Sigmoid colon (tissue), 7 donors: ENCODE measurements around the gene NFIC. TPM values are rescaled to one million over a fixed set of nuclear protein-coding genes. Genes with fewer than 3 reads are reported as not detected.
A peak's percentile ranks its signal among the peaks of the same experiment; 100 is the strongest.

Experiments used
- DNase-seq: peaks from one replicate; pipeline ENCODE4 v3.0.0-alpha.2; 2019
- H3K27ac ChIP-seq, 4 donors: fragments of 200-600 bp; sonication (generic); one replicate each; pipeline ENCODE4 v1.5.1; 2016 to 2019; ENCODE audit warnings: mild to moderate bottlenecking in 1 of 4
- H3K27me3 ChIP-seq, 3 donors: fragments of 200-600 bp; sonication (generic); one replicate each; pipeline ENCODE4 v1.5.1; 2019; ENCODE audit warnings: mild to moderate bottlenecking in 1 of 3
- H3K36me3 ChIP-seq, 4 donors: fragments of 200-600 bp; sonication (generic); one replicate each; pipeline ENCODE4 v1.5.1; 2016 to 2019
- H3K4me1 ChIP-seq, 4 donors: fragments of 200-600 bp; sonication (generic); one replicate each; pipeline ENCODE4 v1.5.1; 2017 to 2019
- H3K4me3 ChIP-seq, 4 donors: fragments of 200-600 bp; sonication (generic); one replicate each; pipeline ENCODE4 v1.5.1; 2017 to 2019; ENCODE audit warnings: mild to moderate bottlenecking in 2 of 4, moderate library complexity in 1 of 4
- H3K9me3 ChIP-seq, 4 donors: fragments of 200-600 bp in 3 of 4; sonication (generic) in 3 of 4; one replicate each; pipeline versions ENCODE4 v1.5.1 to v1.6.1; 2013 to 2019
- CTCF ChIP-seq, 4 experiments: fragments of 450-650 bp in 3 of 4; fragments of 200-600 bp in 1 of 4; IDR thresholded peaks; one replicate each; pipeline ENCODE4 v1.5.1; 2016 to 2019; ENCODE audit warnings: antibody characterized with exemption in 4 of 4, mild to moderate bottlenecking in 3 of 4, moderate library complexity in 2 of 4
- EP300 ChIP-seq, 4 donors: sonication (generic); formaldehyde crosslinking; IDR thresholded peaks; one replicate each; pipeline ENCODE4 v1.6.1; 2017; ENCODE audit warnings: antibody characterized with exemption in 4 of 4
- POLR2A ChIP-seq, 2 donors: fragments of 450-650 bp; IDR thresholded peaks; one replicate each; pipeline ENCODE4 v1.6.1; 2016; ENCODE audit warnings: antibody characterized with exemption in 2 of 2, mild to moderate bottlenecking in 2 of 2, moderate library complexity in 2 of 2
- POLR2AphosphoS5 ChIP-seq, 4 donors: sonication (generic); formaldehyde crosslinking; IDR thresholded peaks; one replicate each; pipeline ENCODE4 v1.6.1; 2017; ENCODE audit warnings: antibody characterized with exemption in 4 of 4
- WGBS, 2 donors: extraction: QIAGEN DNeasy Blood & Tissue Kit; methylation state at CpG; one replicate each; pipeline ENCODE4 v1.1.7; 2013; 5-methylcytosine and 5-hydroxymethylcytosine counted together
- intact Hi-C: fragments of 100-400 bp; cut with DNase I; formaldehyde crosslinking; loops from one replicate; pipeline ENCODE4 v1.15.1; 2023
- polyA plus RNA-seq, 3 donors: library from polyadenylated mRNA; stranded (reverse); fragments of 200-250 nt; gene quantifications; one replicate each; pipeline ENCODE4 v1.2.3, GENCODE V29; 2013
- total RNA-seq, 4 donors: library from RNA; depleted of rRNA; stranded (reverse); fragments of >200 nt; gene quantifications; one replicate each; pipeline ENCODE4 v1.1.0, GENCODE V29; 2016
- donor health status: healthy with polysubstance abuse.
- donor health status: Bipolar disorder and iron deficiency.
- donor health status: healthy.

Gene NFIC
- total and polyA plus RNA-seq, 7 donors = 9.0 to 114 (median 63.2) TPM

- H3K36me3 ChIP-seq = peaks cover 11 to 22% (median 14%) of the 10 kb centered on the region in 4 donors
- 94 to 97% methylated on average over 11 of the region's 11 CpGs for WGBS, 2 donors
- H3K9me3 ChIP-seq = no peaks in the 10 kb centered on the region
- no peak overlapping the region for H3K4me3 ChIP-seq
- H3K27me3 ChIP-seq = no peaks in the 10 kb centered on the region
- H3K4me1 ChIP-seq = peaks cover 0 to 94% (median 84%) of the 10 kb centered on the region in 4 donors
- intact Hi-C loops = no loop called here
- DNase-seq = no peak
- peak overlapping the region; percentile 98 to 100 (median 100) for H3K27ac ChIP-seq
- TF ChIP-seq CTCF (IDR thresholded peaks at IDR 0.05) = no peak
- no peak for TF ChIP-seq POLR2A (IDR thresholded peaks at IDR 0.05)
- no peak for TF ChIP-seq EP300 (IDR thresholded peaks at IDR 0.05)
- TF ChIP-seq POLR2AphosphoS5 (IDR thresholded peaks at IDR 0.05) = no peak
Measured at GRCh38 chr19:3380829-3381228, 14.4 kb downstream of the NFIC start.

GRCh38 chr19:3381701-3382372 lies 15.5 kb downstream of the NFIC start:
- Histone ChIP-seq H3K4me3 (no peak overlapping the region), H3K36me3 (peaks cover 11 to 22% (median 14%) of the 10 kb centered on the region in 4 donors), H3K9me3 (no peaks in the 10 kb centered on the region), H3K4me1 (peaks cover 0 to 94% (median 87%) of the 10 kb centered on the region in 4 donors), H3K27ac (peak overlapping the region; percentile 98 to 100 (median 100)), H3K27me3 (no peaks in the 10 kb centered on the region)
- TF ChIP-seq CTCF (IDR thresholded peaks at IDR 0.05) (no peak), POLR2AphosphoS5 (IDR thresholded peaks at IDR 0.05) (peak in 1 of 4 donors; percentile 36)
- WGBS, 2 donors = 95% methylated on average over 59 of the region's 59 CpGs
- intact Hi-C loops = no loop called here
- peak; percentile 71 for DNase-seq

- DNase-seq = no peak
- intact Hi-C loops = no loop called here
- H3K27ac ChIP-seq = peak overlapping the region; percentile 98 to 100 (median 100)
- no peaks in the 10 kb centered on the region for H3K27me3 ChIP-seq
- peaks cover 11 to 22% (median 14%) of the 10 kb centered on the region in 4 donors for H3K36me3 ChIP-seq
- no peaks in the 10 kb centered on the region for H3K9me3 ChIP-seq
- no peak for TF ChIP-seq POLR2A (IDR thresholded peaks at IDR 0.05)
- TF ChIP-seq CTCF (IDR thresholded peaks at IDR 0.05) = no peak
- no peak for TF ChIP-seq EP300 (IDR thresholded peaks at IDR 0.05)
- no peak for TF ChIP-seq POLR2AphosphoS5 (IDR thresholded peaks at IDR 0.05)
- WGBS, 2 donors = 92 to 94% methylated on average over 14 of the region's 14 CpGs
- H3K4me1 ChIP-seq = peaks cover 0 to 94% (median 93%) of the 10 kb centered on the region in 4 donors
- H3K4me3 ChIP-seq = peak overlapping the region in 1 of 4 donors; percentile 26
Measured at GRCh38 chr19:3382460-3383100, 16.2 kb downstream of the NFIC start.

GRCh38 chr19:3383121-3383722 lies 16.8 kb downstream of the NFIC start:
- H3K27me3 ChIP-seq = no peaks in the 10 kb centered on the region
- intact Hi-C loops = no loop called here
- H3K36me3 ChIP-seq = peaks cover 11 to 22% (median 15%) of the 10 kb centered on the region in 4 donors
- H3K9me3 ChIP-seq = no peaks in the 10 kb centered on the region
- WGBS, 2 donors = 80 to 87% methylated on average over 13 of the region's 13 CpGs
- TF ChIP-seq CTCF (IDR thresholded peaks at IDR 0.05) = no peak
- TF ChIP-seq POLR2AphosphoS5 (IDR thresholded peaks at IDR 0.05) = peak in 3 of 4 donors; percentile 73 to 77 (median 73)
- no peak for TF ChIP-seq POLR2A (IDR thresholded peaks at IDR 0.05)
- peak in 1 of 4 donors; percentile 64 for TF ChIP-seq EP300 (IDR thresholded peaks at IDR 0.05)
- peak; percentile 92 for DNase-seq
- H3K4me3 ChIP-seq = peak overlapping the region in 1 of 4 donors; percentile 26
- peak overlapping the region; percentile 98 to 100 (median 100) for H3K27ac ChIP-seq
- H3K4me1 ChIP-seq = peaks cover 0 to 100% (median 99%) of the 10 kb centered on the region in 4 donors
